Panc1 (cell line): ENCODE results near the gene VIT. TPM values are rescaled to one million over a fixed set of nuclear protein-coding genes. Genes with fewer than 3 reads are reported as not detected.

Experiments used
- ATAC-seq: fragments of 200-7000 bp; cut with Tn5 transposase; 2 replicates; pipeline ENCODE4 v1.9.1; 2020; ENCODE audit warnings: mild to moderate bottlenecking, moderate library complexity
- BruUV-seq: library from RNA; stranded (reverse); fragments of 400-500 nt; replicated peaks from 2 replicates; lab custom pipeline; 2021; lab: Mats Ljungman, UMichigan
- CTCF ChIA-PET: fragments of 300-600 bp; sonication (Branson Sonifier 250); formaldehyde crosslinking; loops from one replicate; lab custom pipeline; 2022; ENCODE audit warnings: antibody characterized with exemption; lab: Charles Lee
- POLR2A ChIA-PET: fragments of 300-600 bp; sonication (Branson Sonifier 250); formaldehyde crosslinking; loops from one replicate; lab custom pipeline; 2022; ENCODE audit warnings: antibody characterized with exemption; lab: Charles Lee
- DNase-seq: peaks from one replicate; pipeline ENCODE4 v3.0.0-alpha.2; 2010; ENCODE audit warnings: low read depth, low spot score
- H3K27ac ChIP-seq: 2 replicates; pipeline ENCODE4 v1.5.1; 2011; ENCODE audit warnings: mild to moderate bottlenecking, low read length, inconsistent platforms
- H3K27me3 ChIP-seq: fragments of 200-500 bp; sonication (Bioruptor generic); 2 replicates; pipeline ENCODE4 v1.6.0; 2014; ENCODE audit warnings: low read length, inconsistent platforms; ENCODE audit not compliant: control insufficient read depth, insufficient read depth
- H3K36me3 ChIP-seq: fragments of 200-500 bp; sonication (Bioruptor generic); 2 replicates; pipeline ENCODE4 v1.5.1; 2014; ENCODE audit warnings: inconsistent platforms, mild to moderate bottlenecking, low read length, moderate library complexity; ENCODE audit not compliant: control insufficient read depth, insufficient read depth
- H3K4me1 ChIP-seq: 2 replicates; pipeline ENCODE4 v1.5.1; 2011; ENCODE audit warnings: inconsistent platforms, mild to moderate bottlenecking, low read length, moderate library complexity; ENCODE audit not compliant: control insufficient read depth, insufficient read depth
- H3K4me3 ChIP-seq, 2 experiments: 2 replicates each; pipeline ENCODE4 v1.5.1; 2011 to 2012; ENCODE audit warnings: low read depth in 2 of 2, low read length in 2 of 2, mild to moderate bottlenecking in 2 of 2, inconsistent platforms in 1 of 2, moderate library complexity in 1 of 2
- H3K9me3 ChIP-seq: fragments of 200-500 bp; sonication (Bioruptor generic); 2 replicates; pipeline ENCODE4 v1.5.1; 2014; ENCODE audit warnings: low read depth, mild to moderate bottlenecking, inconsistent platforms, low read length, moderate library complexity; ENCODE audit not compliant: control insufficient read depth, insufficient read depth
- CTCF ChIP-seq: fragments of 450-650 bp; IDR thresholded peaks from 2 replicates; pipeline ENCODE4 v1.5.1; 2017; ENCODE audit warnings: mild to moderate bottlenecking
- POLR2AphosphoS5 ChIP-seq: IDR thresholded peaks from 2 replicates; pipeline ENCODE4 v1.6.1; 2012; ENCODE audit warnings: mild to moderate bottlenecking, low read depth, low read length, moderate library complexity
- SIN3A ChIP-seq: IDR thresholded peaks from 2 replicates; pipeline ENCODE4 v1.6.1; 2012; ENCODE audit warnings: low read depth, mild to moderate bottlenecking, low read length, moderate library complexity, borderline replicate concordance; ENCODE audit not compliant: insufficient read depth
- TCF7L2 ChIP-seq: IDR thresholded peaks from 2 replicates; pipeline ENCODE4 v1.6.1; 2011; ENCODE audit warnings: mild to moderate bottlenecking, low read depth, low read length, inconsistent platforms
- in situ Hi-C: cut with HindIII; loops from 2 replicates; pipeline ENCODE4 v1.10.0; 2016; ENCODE audit warnings: low sequenced_read_pairs, low pct_unique_long_range_greater_than_20kb
- intact Hi-C: fragments of 100-400 bp; cut with micrococcal nuclease; formaldehyde crosslinking; loops from one replicate; pipeline ENCODE4 v1.10.0; 2022; ENCODE audit not compliant: unreplicated experiment
- total RNA-seq: library from RNA; stranded (reverse); gene quantifications from one replicate; pipeline ENCODE4 v1.2.1, GENCODE V29; 2021; ENCODE audit not compliant: unreplicated experiment
- TF ChIP-seq, protein P1 (sequence below), 2 experiments: IDR thresholded peaks; 2 replicates each; pipeline ENCODE4 v1.6.1; 2011 to 2012; ENCODE audit warnings: low read depth in 2 of 2, control low read depth in 1 of 2, low read length in 1 of 2, mild to moderate bottlenecking in 1 of 2, moderate library complexity in 1 of 2; ENCODE audit not compliant: insufficient read depth in 1 of 2

The VIT gene
- total RNA-seq, 1 experiment from 2014 or later: 0.77 TPM

GRCh38 chr2:36812196-36812595 is 115.7 kb downstream of the VIT start:
- CTCF ChIA-PET: no interaction called here
- no peak for DNase-seq

GRCh38 chr2:36818542-36818941 is 122.0 kb downstream of the VIT start:
- Histone ChIP-seq H3K27ac (no peak overlapping the region), H3K9me3 (no peaks in the 10 kb centered on the region), H3K36me3 (no peaks in the 10 kb centered on the region), H3K4me3 (no peak overlapping the region), H3K4me1 (no peaks in the 10 kb centered on the region), H3K27me3 (no peaks in the 10 kb centered on the region)
- intact Hi-C loops: no loop called here
- no TSS peak for BruUV-seq
- no peak for ATAC-seq
- ChIA-PET POLR2A (no interaction called here), CTCF (no interaction called here)
- DNase-seq: no peak
- in situ Hi-C loops: no loop called here
- no peak for TF ChIP-seq TCF7L2
- TF ChIP-seq, protein P1, sequence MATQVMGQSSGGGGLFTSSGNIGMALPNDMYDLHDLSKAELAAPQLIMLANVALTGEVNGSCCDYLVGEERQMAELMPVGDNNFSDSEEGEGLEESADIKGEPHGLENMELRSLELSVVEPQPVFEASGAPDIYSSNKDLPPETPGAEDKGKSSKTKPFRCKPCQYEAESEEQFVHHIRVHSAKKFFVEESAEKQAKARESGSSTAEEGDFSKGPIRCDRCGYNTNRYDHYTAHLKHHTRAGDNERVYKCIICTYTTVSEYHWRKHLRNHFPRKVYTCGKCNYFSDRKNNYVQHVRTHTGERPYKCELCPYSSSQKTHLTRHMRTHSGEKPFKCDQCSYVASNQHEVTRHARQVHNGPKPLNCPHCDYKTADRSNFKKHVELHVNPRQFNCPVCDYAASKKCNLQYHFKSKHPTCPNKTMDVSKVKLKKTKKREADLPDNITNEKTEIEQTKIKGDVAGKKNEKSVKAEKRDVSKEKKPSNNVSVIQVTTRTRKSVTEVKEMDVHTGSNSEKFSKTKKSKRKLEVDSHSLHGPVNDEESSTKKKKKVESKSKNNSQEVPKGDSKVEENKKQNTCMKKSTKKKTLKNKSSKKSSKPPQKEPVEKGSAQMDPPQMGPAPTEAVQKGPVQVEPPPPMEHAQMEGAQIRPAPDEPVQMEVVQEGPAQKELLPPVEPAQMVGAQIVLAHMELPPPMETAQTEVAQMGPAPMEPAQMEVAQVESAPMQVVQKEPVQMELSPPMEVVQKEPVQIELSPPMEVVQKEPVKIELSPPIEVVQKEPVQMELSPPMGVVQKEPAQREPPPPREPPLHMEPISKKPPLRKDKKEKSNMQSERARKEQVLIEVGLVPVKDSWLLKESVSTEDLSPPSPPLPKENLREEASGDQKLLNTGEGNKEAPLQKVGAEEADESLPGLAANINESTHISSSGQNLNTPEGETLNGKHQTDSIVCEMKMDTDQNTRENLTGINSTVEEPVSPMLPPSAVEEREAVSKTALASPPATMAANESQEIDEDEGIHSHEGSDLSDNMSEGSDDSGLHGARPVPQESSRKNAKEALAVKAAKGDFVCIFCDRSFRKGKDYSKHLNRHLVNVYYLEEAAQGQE (IDR thresholded peaks at IDR 0.05; ENCODE audit: insufficient read depth in 1 of 2, low read depth in 2 of 2, low read length in 1 of 2): no peak
- TF ChIP-seq SIN3A: no peak
- no peak for TF ChIP-seq CTCF
- no peak for TF ChIP-seq POLR2AphosphoS5

More at GRCh38 chr2:36812196-36812595, 115.7 kb downstream of the VIT start:
- Histone ChIP-seq H3K4me3 (no peak overlapping the region), H3K9me3 (no peaks in the 10 kb centered on the region), H3K27ac (no peak overlapping the region), H3K4me1 (no peaks in the 10 kb centered on the region), H3K27me3 (no peaks in the 10 kb centered on the region), H3K36me3 (no peaks in the 10 kb centered on the region)
- in situ Hi-C loops: no loop called here
- BruUV-seq: no TSS peak
- TF ChIP-seq POLR2AphosphoS5 (no peak), CTCF (no peak; the same call in 1 of the 2 replicates), TCF7L2 (no peak), SIN3A (no peak)
- TF ChIP-seq, protein P1 (IDR thresholded peaks at IDR 0.05; ENCODE audit: insufficient read depth in 1 of 2, low read depth in 2 of 2, low read length in 1 of 2): no peak
- POLR2A ChIA-PET: no interaction called here
- intact Hi-C loops: no loop called here
- ATAC-seq: peak; percentile 72
